HG03025 (cell line): ENCODE data around the gene SV2C.
A peak's percentile ranks its signal among the peaks of the same experiment; 100 is the strongest.
"Not testable (repeated sequence)": the region's sequence is repeated elsewhere in the genome, so short reads cannot be mapped to it uniquely, and the experiment has no call there.

ENCODE experiments used
- ATAC-seq: cut with Tn5 transposase; IDR thresholded peaks from one replicate; pipeline ENCODE4 v1.9.1; 2021; ENCODE audit warnings: mild to moderate bottlenecking, moderate library complexity; ENCODE audit not compliant: unreplicated experiment, low FRiP score

SV2C gene

GRCh38 chr5:76290321-76290757, 207.2 kb downstream of the SV2C start:
- ATAC-seq, result no peak

- ATAC-seq, result no peak
These were observed 208.3 kb downstream of the SV2C start for GRCh38 chr5:76291305-76292077.

GRCh38 chr5:76292620-76293322, 209.6 kb downstream of the SV2C start:
- peak; percentile 80 for ATAC-seq

- no peak for ATAC-seq
These were observed 211.4 kb downstream of the SV2C start for GRCh38 chr5:76294573-76294972.

GRCh38 chr5:76298852-76299251, 215.7 kb downstream of the SV2C start:
- ATAC-seq, result no peak

- ATAC-seq, result peak; percentile 47
These were observed 216.4 kb downstream of the SV2C start for GRCh38 chr5:76299592-76299991.

- ATAC-seq, result not testable (repeated sequence)
These were observed 218.7 kb downstream of the SV2C start for GRCh38 chr5:76301932-76302331.

- ATAC-seq, result not testable (repeated sequence)
These were observed 219.5 kb downstream of the SV2C start for GRCh38 chr5:76302661-76303060.

GRCh38 chr5:76303921-76304320, 220.7 kb downstream of the SV2C start:
- ATAC-seq, result no peak

- ATAC-seq, result no peak
These were observed 222.1 kb downstream of the SV2C start for GRCh38 chr5:76305269-76305668.

- ATAC-seq, result no peak
These were observed 222.6 kb downstream of the SV2C start for GRCh38 chr5:76305775-76306174.

GRCh38 chr5:76310208-76310607, 227.0 kb downstream of the SV2C start:
- ATAC-seq, result no peak

GRCh38 chr5:76312783-76313182, 229.6 kb downstream of the SV2C start:
- no peak for ATAC-seq

GRCh38 chr5:76314643-76315042, 231.5 kb downstream of the SV2C start:
- no peak for ATAC-seq

GRCh38 chr5:76319673-76320072, 236.5 kb downstream of the SV2C start:
- no peak for ATAC-seq

GRCh38 chr5:76323494-76323893, 240.3 kb downstream of the SV2C start:
- ATAC-seq, result not testable (repeated sequence)

- no peak for ATAC-seq
These were observed 242.1 kb downstream of the SV2C start for GRCh38 chr5:76325326-76325725.

GRCh38 chr5:76325876-76326491, 242.8 kb downstream of the SV2C start:
- ATAC-seq, result no peak

- ATAC-seq, result no peak
These were observed 243.6 kb downstream of the SV2C start for GRCh38 chr5:76326577-76327302.

GRCh38 chr5:76329346-76329745, 246.2 kb downstream of the SV2C start:
- no peak for ATAC-seq

- ATAC-seq, result no peak
These were observed 247.9 kb downstream of the SV2C start for GRCh38 chr5:76331126-76331525.
